H1 (cell line): Measurements from ENCODE around the gene DLEC1. TPM values are rescaled to one million over a fixed set of nuclear protein-coding genes. Genes with fewer than 3 reads are reported as not detected.

ENCODE experiments used
- POLR2AphosphoS5 ChIP-seq: IDR thresholded peaks from 2 replicates; pipeline ENCODE4 v1.6.1; 2011; ENCODE audit warnings: low read depth, low read length
- RFX5 ChIP-seq: IDR thresholded peaks from 2 replicates; pipeline ENCODE4 v1.6.1; 2011; ENCODE audit warnings: low read depth, low read length, improper control_type of control experiment, borderline replicate concordance
- RXRA ChIP-seq: IDR thresholded peaks from 2 replicates; pipeline ENCODE4 v1.6.1; 2011; ENCODE audit warnings: low read depth, mild to moderate bottlenecking, low read length, moderate library complexity; ENCODE audit not compliant: insufficient read depth
- SP2 ChIP-seq: IDR thresholded peaks from 2 replicates; pipeline ENCODE4 v1.6.1; 2012; ENCODE audit warnings: mild to moderate bottlenecking, low read length, inconsistent platforms
- SUZ12 ChIP-seq: fragments of 200-600 bp; sonication (generic); IDR thresholded peaks from 2 replicates; pipeline ENCODE4 v1.6.1; 2012; ENCODE audit warnings: mild to moderate bottlenecking, inconsistent platforms, low read length, moderate library complexity, mixed read lengths
- ZNF274 ChIP-seq: IDR thresholded peaks from 2 replicates; pipeline ENCODE4 v1.7.0; 2012; ENCODE audit warnings: low read length, borderline replicate concordance; ENCODE audit errors: extremely low read depth
- polyA plus RNA-seq, 7 experiments: library from polyadenylated mRNA; depleted of rRNA in 3 of 7; stranded (reverse) in 5 of 7; unstranded in 2 of 7; fragments of >200 nt in 5 of 7; fragments of 200-250 nt in 2 of 7; gene quantifications; 1 replicate in 5 of 7; 2 replicates in 1 of 7; 4 replicates in 1 of 7; pipeline versions ENCODE4 v1.2.1 to v1.2.3, GENCODE V29; 2011 to 2013; ENCODE audit warnings: missing spikeins in 2 of 7, mixed read lengths in 2 of 7
- total RNA-seq: library from RNA; stranded (reverse); fragmentation: NEBNext Ultra II Directional; extraction: Animal tissue kit (Norgen Biotek cat#: 25700); gene quantifications from 2 replicates; pipeline ENCODE4 v1.2.1, GENCODE V29; 2021

Gene DLEC1
- total and polyA plus RNA-seq, 2 of the 8 experiments (the other 6 are each of a cell fraction or from before 2014, with no cell fraction given): 0.26 to 0.76 TPM

GRCh38 chr3:38153221-38153620 is 114.2 kb downstream of the DLEC1 start (continued):
- TF ChIP-seq SP2 (no peak), RFX5 (no peak), SUZ12 (no peak), RXRA (no peak), POLR2AphosphoS5 (no peak), ZNF274 (no peak)
